Measurements from ENCODE around the gene ANXA1. TPM values are rescaled to one million over a fixed set of nuclear protein-coding genes. Genes with fewer than 3 reads are reported as not detected.

Gene ANXA1
- total and polyA plus RNA-seq, 2 experiments from 2014 or later = 4.9 to 5.8 TPM

- TF ChIP-seq ZNF462 (CRISPR knock-in tag; IDR thresholded peaks at IDR 0.05) = no peak
- TF ChIP-seq JUNB (IDR thresholded peaks at IDR 0.05; ENCODE audit: unreplicated experiment) = no peak
- no peak for TF ChIP-seq EZH2 (IDR thresholded peaks at IDR 0.05; ENCODE audit: low read depth, unreplicated experiment)
These were observed 16.8 kb downstream of the ANXA1 start (continued) for GRCh38 chr9:73168298-73168934.

- Histone ChIP-seq H3K27me3 (ENCODE audit: insufficient read depth) (no peaks in the 10 kb centered on the region), H2AFZ (no peak overlapping the region), H3K27ac (ENCODE audit: low read depth) (no peak overlapping the region), H3K79me2 (replicated peaks; ENCODE audit: insufficient read depth) (no peaks in the 10 kb centered on the region), H3F3A (replicated peaks; ENCODE audit: low read depth) (no peaks in the 10 kb centered on the region), H4K20me1 (replicated peaks; ENCODE audit: insufficient read depth) (no peaks in the 10 kb centered on the region), H3K4me3 (no peak overlapping the region), H3K4me1 (ENCODE audit: insufficient read depth) (no peaks in the 10 kb centered on the region), H3K36me3 (ENCODE audit: insufficient read depth) (no peaks in the 10 kb centered on the region), H3K4me2 (no peak overlapping the region), H3K9me2 (ENCODE audit: insufficient read depth) (no peaks in the 10 kb centered on the region)
- Mint-ChIP-seq H3K36me3 (ENCODE audit: low read depth) (no peaks in the 10 kb centered on the region), H3K27ac (no peak overlapping the region), H3K9me3 (no peaks in the 10 kb centered on the region), H3K4me3 (no peak overlapping the region), H3K4me1 (peaks cover 2% of the 10 kb centered on the region; the same call in 1 of the 3 replicates), H3K27me3 (ENCODE audit: insufficient read depth, low read depth, poor library complexity) (peaks cover 6% of the 10 kb centered on the region)
- no peak for DNase-seq (ENCODE audit: low spot score)
- no peak for ATAC-seq
- TF ChIP-seq CREB1 (CRISPR knock-in tag; IDR thresholded peaks at IDR 0.05; ENCODE audit: low read depth) (no peak), ZNF331 (CRISPR knock-in tag; IDR thresholded peaks at IDR 0.05; ENCODE audit: low read depth) (no peak), STAT1 (IDR thresholded peaks at IDR 0.05; ENCODE audit: unreplicated experiment) (no peak), EZH2phosphoT487 (IDR thresholded peaks at IDR 0.05; ENCODE audit: unreplicated experiment) (no peak), JUNB (IDR thresholded peaks at IDR 0.05; ENCODE audit: unreplicated experiment) (no peak), POLR2AphosphoS5 (IDR thresholded peaks at IDR 0.05; ENCODE audit: low read depth) (no peak), ETS1 (IDR thresholded peaks at IDR 0.05) (no peak), NANOG (IDR thresholded peaks at IDR 0.05; ENCODE audit: borderline replicate concordance) (no peak), ZNF114 (CRISPR knock-in tag; IDR thresholded peaks at IDR 0.05) (no peak), EZH2 (IDR thresholded peaks at IDR 0.05; ENCODE audit: low read depth, unreplicated experiment) (no peak)
- TF ChIP-seq, protein P1, sequence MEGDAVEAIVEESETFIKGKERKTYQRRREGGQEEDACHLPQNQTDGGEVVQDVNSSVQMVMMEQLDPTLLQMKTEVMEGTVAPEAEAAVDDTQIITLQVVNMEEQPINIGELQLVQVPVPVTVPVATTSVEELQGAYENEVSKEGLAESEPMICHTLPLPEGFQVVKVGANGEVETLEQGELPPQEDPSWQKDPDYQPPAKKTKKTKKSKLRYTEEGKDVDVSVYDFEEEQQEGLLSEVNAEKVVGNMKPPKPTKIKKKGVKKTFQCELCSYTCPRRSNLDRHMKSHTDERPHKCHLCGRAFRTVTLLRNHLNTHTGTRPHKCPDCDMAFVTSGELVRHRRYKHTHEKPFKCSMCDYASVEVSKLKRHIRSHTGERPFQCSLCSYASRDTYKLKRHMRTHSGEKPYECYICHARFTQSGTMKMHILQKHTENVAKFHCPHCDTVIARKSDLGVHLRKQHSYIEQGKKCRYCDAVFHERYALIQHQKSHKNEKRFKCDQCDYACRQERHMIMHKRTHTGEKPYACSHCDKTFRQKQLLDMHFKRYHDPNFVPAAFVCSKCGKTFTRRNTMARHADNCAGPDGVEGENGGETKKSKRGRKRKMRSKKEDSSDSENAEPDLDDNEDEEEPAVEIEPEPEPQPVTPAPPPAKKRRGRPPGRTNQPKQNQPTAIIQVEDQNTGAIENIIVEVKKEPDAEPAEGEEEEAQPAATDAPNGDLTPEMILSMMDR (conservative IDR thresholded peaks at IDR 0.05; ENCODE audit: low read depth in 2 of 2) = no peak
These were observed 18.7 kb downstream of the ANXA1 start for GRCh38 chr9:73170185-73170957.
